GM18520 (cell line): Measurements from ENCODE around the gene FAF1.
"Not testable (repeated sequence)": the region's sequence is repeated elsewhere in the genome, so short reads cannot be mapped to it uniquely, and the experiment has no call there.

Source experiments
- ATAC-seq: cut with Tn5 transposase; IDR thresholded peaks from one replicate; pipeline ENCODE4 v1.9.1; 2021; ENCODE audit not compliant: unreplicated experiment

The FAF1 gene

GRCh38 chr1:50808296-50808695, 151.8 kb downstream of the FAF1 start:
- no peak for ATAC-seq

GRCh38 chr1:50796272-50796671, 163.8 kb downstream of the FAF1 start:
- ATAC-seq = no peak

- no peak for ATAC-seq
These were observed 166.5 kb downstream of the FAF1 start for GRCh38 chr1:50793521-50793920.

GRCh38 chr1:50787266-50787665, 172.8 kb downstream of the FAF1 start:
- ATAC-seq = no peak

- ATAC-seq = no peak
These were observed 176.8 kb downstream of the FAF1 start for GRCh38 chr1:50783286-50783685.

- no peak for ATAC-seq
These were observed 179.3 kb downstream of the FAF1 start for GRCh38 chr1:50780797-50781196.

- no peak for ATAC-seq
These were observed 180.3 kb downstream of the FAF1 start for GRCh38 chr1:50779801-50780200.

- ATAC-seq = no peak
These were observed 184.3 kb downstream of the FAF1 start for GRCh38 chr1:50775740-50776139.

GRCh38 chr1:50774759-50775351, 185.2 kb downstream of the FAF1 start:
- no peak for ATAC-seq

GRCh38 chr1:50766688-50767087, 193.4 kb downstream of the FAF1 start:
- ATAC-seq = no peak

- ATAC-seq = not testable (repeated sequence)
These were observed 203.5 kb downstream of the FAF1 start for GRCh38 chr1:50756543-50756942.

- not testable (repeated sequence) for ATAC-seq
These were observed 205.3 kb downstream of the FAF1 start for GRCh38 chr1:50754764-50755163.

GRCh38 chr1:50750021-50750619, 209.9 kb downstream of the FAF1 start:
- ATAC-seq = no peak

- ATAC-seq = no peak
These were observed 212.7 kb downstream of the FAF1 start for GRCh38 chr1:50747394-50747793.

- no peak for ATAC-seq
These were observed 217.5 kb downstream of the FAF1 start for GRCh38 chr1:50742523-50742922.

- no peak for ATAC-seq
These were observed 220.9 kb downstream of the FAF1 start for GRCh38 chr1:50739125-50739524.

GRCh38 chr1:50735443-50735842, 224.6 kb downstream of the FAF1 start:
- ATAC-seq = no peak

- not testable (repeated sequence) for ATAC-seq
These were observed 232.5 kb downstream of the FAF1 start for GRCh38 chr1:50727578-50727977.

GRCh38 chr1:50724626-50725286, 235.3 kb downstream of the FAF1 start:
- peak; percentile 79 for ATAC-seq

- ATAC-seq = no peak
These were observed 239.5 kb downstream of the FAF1 start for GRCh38 chr1:50720457-50721053.

- no peak for ATAC-seq
These were observed 240.9 kb downstream of the FAF1 start for GRCh38 chr1:50719126-50719525.

- ATAC-seq = no peak
These were observed 242.7 kb downstream of the FAF1 start for GRCh38 chr1:50717327-50717726.
